Uterus (tissue), 4 donors: ENCODE results near the gene BICDL2. TPM values are rescaled to one million over a fixed set of nuclear protein-coding genes. Genes with fewer than 3 reads are reported as not detected.
"Not testable (repeated sequence)": the region's sequence is repeated elsewhere in the genome, so short reads cannot be mapped to it uniquely, and the experiment has no call there.

Source experiments
- DNase-seq, 2 donors: peaks; one replicate each; pipeline ENCODE4 v3.0.0-alpha.2; 2019 to 2020
- H3K27ac ChIP-seq, 2 donors: fragments of 200-600 bp; sonication (generic); 1 replicate in 1 of 2; 2 replicates in 1 of 2; pipeline ENCODE4 v1.5.1; 2016 to 2018
- H3K27me3 ChIP-seq, 2 donors: fragments of 200-600 bp; sonication (generic); one replicate each; pipeline ENCODE4 v1.5.1; 2018 to 2019; ENCODE audit warnings: control low read depth in 1 of 2
- H3K36me3 ChIP-seq, 2 donors: fragments of 200-600 bp; sonication (generic); one replicate each; pipeline ENCODE4 v1.5.1; 2019; ENCODE audit warnings: control low read depth in 1 of 2
- H3K4me1 ChIP-seq, 2 donors: fragments of 200-600 bp; sonication (generic); one replicate each; pipeline ENCODE4 v1.5.1; 2018 to 2019; ENCODE audit warnings: control low read depth in 1 of 2
- H3K4me3 ChIP-seq, 2 donors: fragments of 200-600 bp; sonication (generic); 1 replicate in 1 of 2; 2 replicates in 1 of 2; pipeline ENCODE4 v1.5.1; 2018 to 2019; ENCODE audit warnings: mild to moderate bottlenecking in 1 of 2
- H3K9me3 ChIP-seq, 2 donors: fragments of 200-600 bp; sonication (generic); one replicate each; pipeline ENCODE4 v1.5.1; 2019; ENCODE audit warnings: control low read depth in 1 of 2
- POLR2A ChIP-seq, 2 donors: fragments of 450-650 bp; IDR thresholded peaks; one replicate each; pipeline ENCODE4 v1.6.1; 2016; ENCODE audit warnings: antibody characterized with exemption in 2 of 2, mild to moderate bottlenecking in 1 of 2, moderate library complexity in 1 of 2
- intact Hi-C: fragments of 100-400 bp; cut with DNase I; formaldehyde crosslinking; loops from one replicate; pipeline ENCODE4 v1.15.1; 2023; ENCODE audit warnings: low total_unique reads
- total RNA-seq, 4 donors: library from RNA; depleted of rRNA in 3 of 4; stranded (reverse); fragments of >200 nt in 3 of 4; gene quantifications; one replicate each; pipeline versions ENCODE4 v1.1.0 to v1.2.4, GENCODE V29; 2014 to 2023
- TF ChIP-seq, protein P1 (sequence below), 4 experiments: fragments of 200-600 bp in 2 of 4; fragments of 450-650 bp in 2 of 4; sonication (generic) in 2 of 4; IDR thresholded peaks; one replicate each; pipeline ENCODE4 v1.5.1; 2016 to 2019; ENCODE audit warnings: antibody characterized with exemption in 4 of 4, mild to moderate bottlenecking in 2 of 4, moderate library complexity in 1 of 4
- donor health status: DM: yes; HTN: yes; CAD: no.

Gene BICDL2
- total RNA-seq, 4 donors from 2014 or later = 0.26 to 1.9 (median 0.29) TPM; not detected in 1

DNA sequence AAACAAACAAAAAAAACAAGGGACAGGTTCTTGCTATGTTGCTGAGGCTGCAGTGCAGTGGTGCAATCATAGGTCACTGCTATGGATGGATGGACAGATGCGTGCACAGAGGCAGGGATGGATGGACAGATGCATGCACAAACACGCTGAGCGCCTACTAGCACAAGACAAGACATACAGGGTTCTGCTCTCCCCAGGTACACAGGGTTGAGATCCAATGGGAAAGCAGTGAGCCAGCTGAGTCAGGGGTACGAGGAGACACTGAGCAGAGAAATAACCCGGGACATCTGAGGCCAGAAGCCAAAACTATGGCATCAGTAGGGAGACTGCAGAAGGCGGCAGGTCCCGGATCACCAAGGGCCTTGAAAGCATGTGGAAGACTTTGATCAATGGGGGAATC, 34.9 kb upstream of the BICDL2 start:
- DNase-seq = no peak
- Histone ChIP-seq H3K27me3 (no peaks in the 10 kb centered on the region), H3K36me3 (no peaks in the 10 kb centered on the region), H3K4me3 (no peak overlapping the region), H3K27ac (no peak overlapping the region), H3K4me1 (no peaks in the 10 kb centered on the region), H3K9me3 (no peaks in the 10 kb centered on the region)
- TF ChIP-seq, protein P1, sequence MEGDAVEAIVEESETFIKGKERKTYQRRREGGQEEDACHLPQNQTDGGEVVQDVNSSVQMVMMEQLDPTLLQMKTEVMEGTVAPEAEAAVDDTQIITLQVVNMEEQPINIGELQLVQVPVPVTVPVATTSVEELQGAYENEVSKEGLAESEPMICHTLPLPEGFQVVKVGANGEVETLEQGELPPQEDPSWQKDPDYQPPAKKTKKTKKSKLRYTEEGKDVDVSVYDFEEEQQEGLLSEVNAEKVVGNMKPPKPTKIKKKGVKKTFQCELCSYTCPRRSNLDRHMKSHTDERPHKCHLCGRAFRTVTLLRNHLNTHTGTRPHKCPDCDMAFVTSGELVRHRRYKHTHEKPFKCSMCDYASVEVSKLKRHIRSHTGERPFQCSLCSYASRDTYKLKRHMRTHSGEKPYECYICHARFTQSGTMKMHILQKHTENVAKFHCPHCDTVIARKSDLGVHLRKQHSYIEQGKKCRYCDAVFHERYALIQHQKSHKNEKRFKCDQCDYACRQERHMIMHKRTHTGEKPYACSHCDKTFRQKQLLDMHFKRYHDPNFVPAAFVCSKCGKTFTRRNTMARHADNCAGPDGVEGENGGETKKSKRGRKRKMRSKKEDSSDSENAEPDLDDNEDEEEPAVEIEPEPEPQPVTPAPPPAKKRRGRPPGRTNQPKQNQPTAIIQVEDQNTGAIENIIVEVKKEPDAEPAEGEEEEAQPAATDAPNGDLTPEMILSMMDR (IDR thresholded peaks at IDR 0.05) = no peak
- no peak for TF ChIP-seq POLR2A (IDR thresholded peaks at IDR 0.05)
- intact Hi-C loops = no loop called here

DNA sequence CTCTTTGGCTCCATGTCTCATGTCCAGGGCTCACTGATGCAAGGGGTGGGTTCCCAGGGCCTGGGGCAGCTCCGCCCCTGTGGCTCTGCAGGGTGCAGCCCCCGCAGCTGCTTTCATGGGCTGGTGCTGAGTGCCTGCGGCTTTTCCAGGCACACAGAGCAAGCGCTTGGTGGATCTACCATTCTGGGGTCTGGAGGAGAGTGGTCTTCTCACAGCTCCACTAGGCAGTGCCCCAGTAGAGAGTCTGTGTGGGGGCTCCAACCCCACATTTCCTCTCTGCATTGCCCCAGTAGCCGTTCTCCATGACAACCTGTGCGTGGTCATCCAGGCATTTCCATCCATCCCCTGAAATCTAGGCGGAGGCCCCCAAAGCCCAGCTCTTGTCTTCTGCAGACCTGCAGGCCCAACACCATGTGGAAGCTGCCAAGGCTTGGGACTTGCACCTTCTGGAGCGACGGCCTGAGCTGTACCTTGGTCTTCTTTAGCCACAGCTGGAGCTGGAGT, 33.9 kb upstream of the BICDL2 start:
- no peak overlapping the region for H3K4me3 ChIP-seq
- no peak for TF ChIP-seq POLR2A (IDR thresholded peaks at IDR 0.05)
- TF ChIP-seq, protein P1 (IDR thresholded peaks at IDR 0.05) = no peak
- no peaks in the 10 kb centered on the region for H3K9me3 ChIP-seq
- no peaks in the 10 kb centered on the region for H3K27me3 ChIP-seq
- H3K27ac ChIP-seq = no peak overlapping the region
- no peak for DNase-seq
- H3K36me3 ChIP-seq = no peaks in the 10 kb centered on the region
- intact Hi-C loops = no loop called here
- H3K4me1 ChIP-seq = no peaks in the 10 kb centered on the region

DNA sequence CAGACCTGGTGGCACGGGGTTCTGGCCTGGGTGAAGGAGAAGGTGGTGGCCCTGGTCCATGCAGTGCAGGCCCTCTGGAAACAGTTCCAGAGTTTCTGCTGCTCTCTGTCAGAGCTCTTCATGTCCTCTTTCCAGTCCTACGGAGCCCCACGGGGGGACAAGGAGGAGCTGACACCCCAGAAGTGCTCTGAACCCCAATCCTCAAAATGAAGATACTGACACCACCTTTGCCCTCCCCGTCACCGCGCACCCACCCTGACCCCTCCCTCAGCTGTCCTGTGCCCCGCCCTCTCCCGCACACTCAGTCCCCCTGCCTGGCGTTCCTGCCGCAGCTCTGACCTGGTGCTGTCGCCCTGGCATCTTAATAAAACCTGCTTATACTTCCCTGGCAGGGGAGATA, 32.4 kb upstream of the BICDL2 start:
- H3K9me3 ChIP-seq, H3K27me3 ChIP-seq, H3K4me3 ChIP-seq, DNase-seq, H3K36me3 ChIP-seq, H3K27ac ChIP-seq, H3K4me1 ChIP-seq, intact Hi-C loops: not testable (repeated sequence)

DNA sequence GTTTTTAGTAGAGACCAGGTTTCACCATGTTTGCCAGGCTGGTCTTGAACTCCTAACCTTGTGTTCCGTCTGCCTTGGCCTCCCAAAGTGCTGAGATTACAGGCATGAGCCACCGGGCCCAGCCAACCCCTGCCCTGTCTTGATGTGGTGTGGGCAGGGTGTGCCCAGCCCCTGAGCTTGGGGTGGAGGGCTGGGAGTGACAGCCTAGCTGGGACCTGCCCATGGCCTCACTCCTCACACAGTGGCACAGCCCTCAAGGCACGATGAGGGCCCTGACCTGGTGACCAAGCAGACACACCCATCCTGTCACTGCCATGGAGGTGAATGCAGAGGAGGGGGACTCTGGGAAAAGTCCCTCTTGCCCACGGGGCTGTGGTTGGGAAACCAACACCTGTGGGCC, 31.7 kb upstream of the BICDL2 start:
- no peak overlapping the region for H3K27ac ChIP-seq
- TF ChIP-seq POLR2A (IDR thresholded peaks at IDR 0.05) = no peak
- TF ChIP-seq, protein P1 (IDR thresholded peaks at IDR 0.05) = no peak
- no peaks in the 10 kb centered on the region for H3K27me3 ChIP-seq
- H3K36me3 ChIP-seq = no peaks in the 10 kb centered on the region
- H3K4me1 ChIP-seq = no peaks in the 10 kb centered on the region
- H3K4me3 ChIP-seq = no peak overlapping the region
- intact Hi-C loops = no loop called here
- no peaks in the 10 kb centered on the region for H3K9me3 ChIP-seq
- DNase-seq = no peak

DNA sequence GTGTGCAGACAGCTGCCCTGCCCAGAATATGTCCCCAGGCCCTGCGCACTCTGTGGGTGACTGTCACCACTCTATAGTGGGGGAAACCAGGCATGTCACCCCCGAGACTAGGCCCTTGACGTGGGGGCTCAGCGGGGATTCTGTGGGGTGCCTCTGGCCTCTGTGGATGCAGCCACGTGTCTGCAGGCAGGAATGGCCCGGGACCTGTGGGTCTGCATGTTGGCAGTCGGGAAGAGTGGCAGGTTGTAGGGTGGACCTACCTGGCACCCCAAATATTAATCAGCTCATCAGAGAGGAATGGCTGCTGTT, 29.6 kb upstream of the BICDL2 start:
- H3K9me3 ChIP-seq = no peaks in the 10 kb centered on the region
- no peak overlapping the region for H3K4me3 ChIP-seq
- H3K4me1 ChIP-seq = no peaks in the 10 kb centered on the region
- DNase-seq = no peak
- intact Hi-C loops = no loop called here
- H3K27ac ChIP-seq = no peak overlapping the region
- H3K36me3 ChIP-seq = no peaks in the 10 kb centered on the region
- no peaks in the 10 kb centered on the region for H3K27me3 ChIP-seq
- no peak for TF ChIP-seq POLR2A (IDR thresholded peaks at IDR 0.05)
- TF ChIP-seq, protein P1 (IDR thresholded peaks at IDR 0.05) = no peak

DNA sequence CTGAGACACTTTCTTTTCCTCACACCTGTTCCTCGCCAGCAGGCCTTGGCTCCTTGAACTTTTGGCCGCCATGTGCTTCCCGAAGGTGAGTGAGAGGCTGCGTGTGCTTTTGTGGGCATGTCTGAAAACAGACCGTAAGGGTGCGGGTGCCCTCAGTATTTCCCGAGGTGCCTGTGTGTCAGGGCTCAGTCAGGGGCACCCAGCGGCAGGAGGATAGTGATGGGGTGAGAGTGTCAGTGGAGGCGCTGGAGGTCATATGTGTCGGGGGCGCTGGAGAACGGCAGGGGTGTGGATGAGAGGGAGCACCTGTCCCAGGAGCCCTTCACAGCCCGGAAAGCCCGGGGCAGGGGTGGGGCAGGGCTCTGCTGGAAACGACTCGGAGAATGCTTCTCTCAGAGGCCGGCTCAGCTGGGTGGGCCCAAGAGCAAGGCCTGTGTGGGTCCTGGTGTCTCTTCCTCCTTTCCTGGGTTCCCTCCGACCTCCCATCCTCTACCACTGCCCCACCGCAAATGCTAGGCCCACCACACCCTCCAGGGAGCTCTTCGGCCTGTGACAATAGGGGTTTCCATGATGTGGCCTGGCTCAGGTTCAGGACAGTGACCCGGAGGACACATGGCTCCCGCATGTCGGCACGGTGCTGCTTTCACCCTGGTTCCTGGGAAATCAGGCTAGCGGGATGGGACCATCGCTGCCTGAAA, 29.1 kb upstream of the BICDL2 start:
- TF ChIP-seq, protein P1 (IDR thresholded peaks at IDR 0.05) = no peak
- TF ChIP-seq POLR2A (IDR thresholded peaks at IDR 0.05) = no peak
- intact Hi-C loops = no loop called here
- H3K4me3 ChIP-seq = no peak overlapping the region

More for the DNA sequence above, 29.1 kb upstream of the BICDL2 start:
- Histone ChIP-seq H3K36me3 (no peaks in the 10 kb centered on the region), H3K4me1 (no peaks in the 10 kb centered on the region), H3K9me3 (no peaks in the 10 kb centered on the region), H3K27ac (no peak overlapping the region), H3K27me3 (no peaks in the 10 kb centered on the region)
- no peak for DNase-seq
